ENCODE data around the gene HOMEZ. TPM values are rescaled to one million over a fixed set of nuclear protein-coding genes. Genes with fewer than 3 reads are reported as not detected.
"Not testable (repeated sequence)": the region's sequence is repeated elsewhere in the genome, so short reads cannot be mapped to it uniquely, and the experiment has no call there.

Gene HOMEZ
- polyA plus RNA-seq, 10 donors: 8.1 to 11.5 (median 9.8) TPM

DNA sequence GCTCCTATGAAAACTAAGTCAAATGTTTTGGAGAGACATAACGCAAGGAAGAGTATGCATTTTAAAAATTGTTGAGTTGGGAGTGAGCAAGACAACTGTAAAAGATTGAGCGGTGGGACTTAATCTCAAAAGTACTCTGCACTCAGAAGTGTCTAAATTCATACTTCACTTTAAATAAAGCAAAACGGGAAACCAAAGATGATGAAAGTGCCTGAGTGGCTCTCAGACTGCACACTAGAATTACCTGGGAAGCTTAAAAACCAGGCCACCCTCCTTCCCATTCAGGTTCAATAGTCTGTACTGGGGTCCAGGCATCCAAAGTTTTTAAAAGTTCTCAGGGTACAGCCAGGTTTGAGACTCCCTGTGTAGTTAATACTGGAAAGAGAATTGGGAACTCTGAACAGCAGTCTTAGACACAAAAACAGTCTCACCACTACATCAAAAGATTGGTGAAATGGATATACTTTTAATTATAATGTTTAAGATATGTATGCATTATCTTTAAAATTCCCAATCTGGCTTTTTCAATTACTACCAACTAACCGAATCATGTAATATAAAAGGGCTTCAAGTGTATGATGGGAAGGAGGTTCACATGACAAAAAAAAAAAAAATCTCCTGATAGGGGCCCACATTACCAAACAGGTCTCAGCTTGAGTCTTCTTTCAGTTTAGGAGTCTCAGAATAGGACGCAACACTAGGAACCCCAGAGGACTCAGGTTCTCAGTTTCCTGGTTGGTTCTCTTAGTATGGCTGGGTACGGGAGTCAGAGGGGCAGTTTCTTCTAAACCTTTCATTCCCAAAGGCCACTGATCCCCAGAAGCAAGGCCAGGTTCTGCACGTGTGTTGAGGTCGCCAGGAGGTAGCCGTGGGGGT is 1.0 kb downstream of the HOMEZ start:
- DNase-seq: peak in 1 of 3 donors; percentile 45

DNA sequence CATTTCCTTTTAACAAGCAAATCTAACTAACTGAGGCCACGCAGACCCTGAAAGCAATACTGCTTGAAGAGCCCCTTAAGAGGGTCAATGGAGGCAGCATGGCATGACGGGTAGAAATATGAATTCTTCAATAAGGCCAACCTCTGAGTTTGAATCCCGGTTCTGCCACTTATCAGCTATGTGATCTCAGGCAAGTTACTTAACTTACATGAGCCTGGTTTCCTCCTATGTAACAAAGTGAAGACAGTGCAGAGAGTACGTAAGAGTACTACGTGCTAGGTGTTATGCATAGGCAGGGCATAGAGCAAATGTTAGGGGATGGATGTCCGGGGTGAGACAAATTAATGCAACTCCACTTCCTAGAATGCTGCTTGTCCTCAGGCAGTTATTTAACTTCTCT is 4.7 kb downstream of the HOMEZ start:
- DNase-seq: no peak

DNA sequence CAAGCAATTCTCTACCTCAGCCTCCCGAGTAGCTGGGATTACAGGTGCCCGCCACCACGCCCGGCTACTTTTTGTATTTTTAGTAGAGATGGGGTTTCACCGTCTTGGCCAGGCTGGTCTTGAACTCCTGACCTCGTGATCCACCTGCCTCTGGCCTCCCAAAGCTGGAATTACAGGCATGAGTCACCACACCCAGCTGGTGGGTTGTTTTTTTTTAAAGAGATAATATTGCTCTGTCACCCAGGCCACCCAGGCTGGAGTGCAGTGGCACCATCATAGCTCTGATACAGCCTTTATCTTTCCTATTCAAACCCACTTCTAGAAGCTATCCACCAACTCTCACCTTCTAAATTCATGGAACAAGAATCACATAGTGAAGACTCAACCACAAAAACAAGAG is 8.0 kb downstream of the HOMEZ start:
- DNase-seq: not testable (repeated sequence)

DNA sequence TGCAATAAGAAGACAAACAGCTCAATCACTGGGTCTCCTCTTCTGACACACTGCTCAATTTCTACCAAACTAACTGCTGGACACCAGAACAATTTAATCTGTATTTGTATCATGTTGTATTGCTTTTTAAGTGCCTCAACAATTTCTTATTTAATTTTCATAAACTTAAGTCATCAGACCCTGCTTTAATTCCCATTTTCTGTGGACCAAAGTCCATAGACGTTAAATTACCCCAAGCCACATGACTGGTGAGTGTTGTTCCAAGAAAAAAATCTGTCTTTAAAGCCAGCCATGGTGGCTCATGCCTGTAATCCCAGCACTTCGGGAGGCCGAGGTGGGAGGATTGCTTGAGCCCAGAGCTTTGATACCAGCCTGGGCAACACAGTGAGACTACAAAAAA is 8.7 kb downstream of the HOMEZ start:
- no peak for DNase-seq

DNA sequence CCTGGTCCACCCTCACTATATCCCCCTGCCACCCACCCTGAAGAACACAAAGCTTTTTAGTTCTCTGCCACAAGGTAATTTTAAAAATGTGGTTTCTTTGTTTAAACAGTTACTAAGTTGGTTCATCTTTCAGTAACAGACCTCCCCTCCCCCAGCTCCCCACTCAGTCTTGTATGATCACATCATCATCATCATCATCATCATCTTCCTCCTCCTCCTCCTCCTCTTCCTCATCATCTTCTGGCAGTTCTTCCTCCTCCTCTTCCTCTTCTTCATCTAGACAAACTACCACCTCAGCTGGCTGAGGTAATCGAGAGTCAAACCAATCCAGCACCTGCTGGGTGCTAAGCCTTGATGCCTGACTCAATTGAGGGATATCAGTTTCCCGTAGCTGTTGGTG is 10.5 kb downstream of the HOMEZ start:
- DNase-seq: no peak

DNA sequence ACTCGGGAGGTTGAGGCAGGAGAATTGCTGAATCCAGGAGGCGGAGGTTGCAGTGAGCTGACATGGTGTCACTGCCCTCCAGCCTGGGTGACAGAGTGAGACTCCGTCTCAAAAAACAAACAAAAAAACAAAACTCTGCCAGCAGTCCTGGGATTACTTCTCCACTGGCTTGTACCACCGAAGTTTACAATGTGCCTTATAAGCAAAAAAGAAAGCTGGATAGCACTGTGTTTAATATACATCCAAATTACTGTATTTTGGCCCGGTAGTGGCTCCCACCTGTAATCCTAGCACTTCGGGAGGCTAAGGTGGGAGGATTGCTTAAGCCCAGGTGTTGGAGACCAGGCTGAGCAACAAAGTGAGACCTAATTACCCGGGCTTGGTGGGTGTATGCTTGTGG is 16.7 kb downstream of the HOMEZ start:
- DNase-seq: no peak

DNA sequence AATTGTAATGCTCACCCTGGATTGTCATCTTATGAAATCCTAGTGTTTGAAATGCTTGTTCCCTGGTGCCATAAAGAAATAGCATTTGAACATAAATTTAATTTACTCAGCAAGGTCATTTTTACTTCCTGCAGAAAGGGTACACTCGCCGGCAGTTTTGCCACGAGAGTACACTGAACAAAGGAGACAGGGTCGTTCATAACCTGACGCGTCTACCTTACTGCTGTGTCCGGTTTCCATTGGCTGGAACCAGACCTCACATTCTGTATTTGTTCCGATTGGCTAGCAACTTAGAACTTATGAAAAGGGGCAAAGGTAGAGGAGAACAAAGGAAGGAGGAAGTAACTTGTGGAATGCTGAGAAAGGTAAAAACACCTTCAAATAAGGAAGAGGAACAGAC is 25.1 kb downstream of the HOMEZ start:
- DNase-seq: not testable (repeated sequence)

DNA sequence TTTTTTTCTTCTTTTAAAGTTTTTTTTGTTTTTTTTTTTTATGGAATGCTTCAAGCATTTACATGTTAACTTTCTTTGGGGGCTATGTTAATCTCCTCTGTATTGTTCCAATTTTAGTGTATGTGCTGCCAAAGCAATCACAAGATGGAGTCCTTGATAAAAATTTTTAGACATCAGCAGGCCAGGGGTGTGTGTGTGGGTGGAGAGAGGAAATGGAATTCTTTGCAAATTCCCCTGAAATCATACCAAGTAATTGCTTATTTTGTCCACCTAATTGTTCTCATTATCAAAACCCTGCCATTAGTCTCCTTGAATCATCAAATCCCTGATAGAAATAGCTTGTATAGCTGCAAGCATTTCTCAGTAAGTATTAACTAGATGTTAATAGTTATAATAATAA is 26.5 kb downstream of the HOMEZ start:
- DNase-seq: no peak

DNA sequence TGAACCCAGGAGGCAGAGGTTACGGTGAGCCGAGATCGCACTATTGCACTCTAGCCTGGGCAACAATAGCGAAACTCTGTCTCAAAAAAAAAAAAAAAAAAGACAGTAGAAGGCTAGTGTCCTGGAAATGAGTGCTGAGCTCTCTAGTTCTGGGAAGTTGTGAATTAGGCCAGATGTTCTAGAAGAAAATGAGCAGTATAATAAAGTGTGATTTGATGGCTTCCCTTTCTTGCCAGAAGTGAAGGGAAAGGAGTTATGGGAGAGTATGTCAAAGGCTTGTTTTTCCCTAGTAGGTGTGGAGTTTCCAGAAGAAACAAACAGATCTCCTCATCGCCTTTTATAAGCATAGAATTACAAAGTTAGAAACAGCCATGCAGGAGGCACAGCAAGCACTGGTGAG is 27.7 kb downstream of the HOMEZ start:
- peak in 1 of 3 donors; percentile 9 for DNase-seq

DNA sequence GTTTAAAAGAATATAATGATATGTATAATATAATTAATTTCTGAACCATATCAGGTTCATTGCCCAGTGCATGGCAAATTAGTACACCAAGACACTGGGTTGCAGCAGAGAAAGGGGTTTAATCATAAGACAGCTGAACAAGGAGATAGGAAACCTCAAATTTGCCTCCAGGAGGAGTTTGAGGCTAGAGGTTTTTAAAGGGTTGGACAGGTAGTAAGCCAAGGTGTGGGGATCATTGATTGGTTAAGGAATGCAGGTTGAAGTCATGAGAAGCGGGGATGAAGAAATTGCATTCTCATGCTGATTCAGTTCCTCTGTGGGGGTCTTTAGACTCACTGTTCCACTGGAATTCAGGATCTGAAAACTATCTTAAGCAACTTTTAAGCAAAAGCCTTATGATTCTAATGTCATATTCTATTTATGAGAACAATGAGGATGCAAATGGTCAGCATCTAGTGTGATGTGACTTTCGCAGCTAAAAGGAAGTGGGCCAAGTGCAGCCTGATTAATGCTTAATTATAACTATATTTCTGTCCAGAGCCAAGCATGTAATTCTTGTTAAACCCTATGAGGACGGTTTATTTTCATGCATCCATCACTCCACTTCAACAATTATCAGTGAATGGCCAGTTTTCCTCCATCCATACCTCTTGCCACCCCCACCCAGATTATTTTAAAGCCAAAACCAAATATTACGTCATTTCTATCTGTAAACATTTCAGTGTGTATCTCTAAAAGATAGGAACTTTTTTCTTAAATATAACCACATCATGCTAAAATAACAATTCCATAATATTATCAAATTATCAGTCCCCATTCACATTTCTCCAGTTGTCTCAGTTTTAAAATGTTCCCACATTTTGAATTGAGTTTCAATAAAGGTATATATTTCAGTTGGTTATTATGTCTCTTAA is 33.3 kb downstream of the HOMEZ start:
- no peak for DNase-seq

DNA sequence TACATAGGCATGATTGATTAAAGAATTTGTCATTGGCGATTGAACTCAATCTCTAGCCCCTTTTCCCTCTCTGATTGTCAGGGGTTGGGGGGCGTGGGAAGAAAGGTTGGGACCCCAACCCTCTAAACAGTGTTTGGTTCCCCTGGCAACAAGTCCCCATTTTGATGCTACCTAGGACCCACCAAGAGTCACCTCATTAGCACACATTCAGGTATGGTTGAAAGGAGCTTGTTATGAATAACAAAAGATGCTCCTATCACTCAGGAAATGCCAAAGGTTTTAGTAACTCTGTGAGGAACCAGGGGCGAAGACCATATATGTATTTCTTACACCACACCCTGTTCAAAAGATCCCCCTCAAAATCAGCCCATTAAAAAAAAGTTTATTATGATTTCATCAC is 33.9 kb downstream of the HOMEZ start:
- no peak for DNase-seq

DNA sequence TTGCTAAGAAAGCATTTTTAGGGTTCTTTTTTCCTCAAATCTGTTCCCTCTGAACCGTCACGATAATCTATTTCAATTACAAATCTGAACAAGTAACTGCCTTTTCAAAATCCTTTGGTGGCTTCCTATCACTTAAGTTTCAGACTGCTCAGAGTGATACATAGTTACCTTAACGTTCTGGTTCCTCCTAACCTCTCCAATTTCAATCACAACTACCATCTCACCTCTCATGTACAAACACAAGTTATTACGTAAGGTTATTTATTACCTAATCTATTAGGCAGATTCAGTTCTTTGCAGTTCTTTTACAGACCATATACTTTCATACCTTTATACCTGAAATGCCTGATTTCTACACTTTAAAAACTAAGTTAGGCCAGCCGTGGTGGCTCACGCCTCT is 36.1 kb downstream of the HOMEZ start:
- no peak for DNase-seq

DNA sequence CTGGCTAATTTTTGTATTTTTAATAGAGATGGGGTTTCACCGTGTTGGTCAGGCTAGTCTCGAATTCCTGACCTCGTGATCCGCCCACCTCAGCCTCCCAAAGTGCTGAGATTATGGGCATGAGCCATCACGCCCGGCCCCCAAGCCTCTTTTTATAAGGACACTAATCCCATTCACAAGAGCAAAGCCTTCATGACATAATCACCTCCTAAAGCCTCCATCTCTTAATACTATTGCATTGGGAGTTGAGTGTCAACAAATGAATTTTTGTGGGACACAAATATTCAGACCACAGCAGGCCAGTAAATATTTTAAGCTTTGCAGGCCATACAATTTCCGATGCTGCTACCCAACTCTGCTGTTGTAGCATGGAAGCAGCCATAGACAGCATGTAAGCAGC is 37.3 kb downstream of the HOMEZ start:
- no peak for DNase-seq

DNA sequence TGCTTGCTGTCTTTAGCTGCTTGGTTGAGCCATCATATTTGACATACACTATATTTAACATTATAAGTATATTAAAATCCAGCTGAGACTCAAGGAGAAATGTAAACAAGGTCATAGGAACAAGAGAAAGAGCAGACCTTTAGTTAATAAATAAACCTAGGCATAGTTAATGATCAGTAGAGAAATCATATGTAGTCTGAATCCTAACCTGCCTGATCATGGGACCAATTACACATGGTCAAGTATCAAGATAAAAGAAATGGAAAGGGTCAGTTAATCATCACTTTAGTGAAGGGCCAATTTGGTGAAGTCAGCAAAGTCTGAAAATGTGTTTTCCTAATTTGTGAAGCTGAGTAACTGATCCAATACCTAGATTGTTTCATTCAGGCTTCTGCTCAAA is 40.6 kb downstream of the HOMEZ start:
- DNase-seq: no peak

DNA sequence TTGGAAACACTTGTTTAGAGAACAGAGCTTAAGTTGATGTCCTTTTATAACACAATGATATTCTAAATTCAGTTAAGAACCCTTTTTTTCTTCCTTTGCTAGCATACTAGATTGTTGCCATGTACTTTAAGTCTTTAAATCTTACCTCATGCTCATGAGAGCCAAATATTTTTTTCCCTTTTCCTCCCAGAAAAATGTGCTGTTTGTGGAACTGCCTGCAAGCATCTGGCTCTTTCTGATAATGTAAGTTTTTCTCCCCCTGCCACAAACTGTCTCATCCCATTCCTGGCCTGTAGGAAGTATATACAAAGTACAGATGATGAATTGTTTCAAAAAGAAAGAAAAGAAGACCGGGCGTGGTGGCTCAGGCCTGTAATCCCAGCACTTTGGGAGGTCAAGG is 42.9 kb downstream of the HOMEZ start:
- DNase-seq: peak in 2 of 3 donors; percentile 18 to 46

DNA sequence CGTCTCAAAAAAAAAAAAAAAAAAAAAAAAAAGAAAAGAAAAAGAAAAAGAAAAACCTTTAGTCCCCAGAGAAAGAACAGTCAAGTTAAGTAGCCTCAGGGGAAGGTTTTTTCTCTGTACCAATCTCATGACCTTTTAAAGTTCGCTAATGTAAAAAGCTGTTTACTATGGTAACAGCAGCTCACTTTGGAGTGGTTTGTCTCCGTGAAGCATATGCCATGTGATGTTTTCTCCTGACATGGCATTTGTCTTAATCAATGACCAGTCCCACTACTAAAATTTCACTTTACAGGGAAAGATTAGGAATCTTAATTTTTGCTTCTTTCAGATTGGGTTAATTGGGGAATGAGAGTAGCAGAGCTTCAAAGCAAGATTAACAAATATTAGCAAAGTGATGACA is 43.9 kb downstream of the HOMEZ start:
- DNase-seq: no peak

DNA sequence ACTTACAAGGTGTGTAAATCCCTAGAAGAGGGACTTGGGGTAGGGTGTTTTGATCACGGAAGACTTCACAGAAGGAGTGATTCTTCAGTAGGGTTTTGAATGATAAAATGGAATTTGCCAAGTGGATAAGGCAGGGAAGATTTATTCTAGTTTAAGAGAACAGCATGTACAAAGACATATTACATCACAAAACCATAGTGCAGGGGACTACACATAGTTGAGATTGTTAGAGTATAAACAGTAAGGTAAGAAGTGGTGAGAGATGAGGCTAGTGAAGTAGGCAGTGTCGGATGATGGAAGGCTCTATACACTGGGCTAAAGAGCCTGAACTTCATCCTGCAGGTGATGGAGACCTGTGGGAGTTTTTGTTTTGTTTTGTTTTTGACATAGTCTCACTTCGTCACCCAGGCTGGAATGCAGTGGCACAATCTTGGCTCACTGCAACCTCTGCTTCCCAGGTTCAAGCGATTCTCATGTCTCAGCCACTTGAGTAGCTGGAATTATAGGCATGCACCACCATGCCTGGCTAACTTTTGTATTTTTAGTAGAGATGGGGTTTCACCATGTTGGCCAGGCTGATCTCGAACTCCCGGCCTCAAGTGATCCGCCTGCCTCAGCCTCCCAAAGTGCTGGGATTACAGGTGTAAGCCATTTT is 44.7 kb downstream of the HOMEZ start:
- not testable (repeated sequence) for DNase-seq

DNA sequence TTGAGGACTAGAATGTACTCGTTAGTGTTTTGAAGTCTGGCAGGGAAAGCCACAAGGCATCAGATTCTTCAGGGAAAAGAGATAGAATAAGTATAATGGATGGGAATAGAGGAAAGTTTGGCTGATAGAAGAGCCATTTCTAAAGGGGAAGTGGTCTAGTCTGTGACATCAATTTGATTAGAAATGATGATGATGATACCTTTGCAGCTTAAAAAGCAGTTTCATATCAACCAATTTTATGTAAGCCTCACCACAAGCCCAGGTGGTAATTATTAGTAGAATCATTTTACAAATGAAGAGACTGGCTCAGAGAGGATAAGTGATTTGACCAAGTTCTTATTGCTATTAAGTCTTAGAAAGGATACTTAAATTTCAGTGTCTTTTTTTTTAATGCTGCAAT is 45.3 kb downstream of the HOMEZ start:
- DNase-seq: no peak

DNA sequence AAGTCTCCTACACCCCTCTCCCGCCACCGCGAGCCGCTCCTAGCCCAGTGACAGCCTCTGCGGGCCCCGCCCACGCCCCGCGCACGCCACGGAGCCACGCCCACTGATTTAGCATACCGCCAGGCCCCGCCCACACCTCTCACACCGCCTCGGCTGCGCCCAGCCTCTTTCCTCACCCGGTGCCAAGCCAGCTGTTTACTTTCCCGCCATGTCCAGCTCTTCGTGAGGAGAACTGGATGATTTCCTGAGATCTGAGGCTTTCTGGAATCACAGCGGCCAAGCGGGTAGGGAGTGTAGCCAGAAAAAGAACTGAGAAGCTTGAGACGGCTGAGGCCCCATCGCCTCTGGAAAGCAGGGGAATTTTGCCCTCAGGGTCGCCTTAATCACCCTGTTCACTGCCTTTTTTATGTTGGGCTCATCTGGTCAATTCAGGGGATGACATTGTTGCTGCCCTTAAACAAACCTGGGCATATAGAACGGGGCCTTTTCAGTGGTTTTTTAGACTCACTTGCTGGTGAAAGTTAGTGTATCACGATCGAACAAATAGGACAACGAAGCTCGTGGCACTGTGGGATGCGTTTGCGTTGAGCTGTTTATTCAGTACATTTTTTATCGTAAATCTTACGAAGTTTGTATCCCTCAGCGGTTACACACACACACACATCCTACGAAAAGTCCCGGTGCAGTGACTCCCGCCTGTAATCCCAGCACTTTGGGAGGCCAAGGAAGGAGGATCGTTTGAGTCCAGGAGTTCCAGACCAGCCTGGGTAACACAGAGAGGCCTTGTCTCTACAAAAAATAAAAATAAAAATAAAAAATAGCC is 47.9 kb downstream of the HOMEZ start, which contains the start of gene RNF212B:
TSS of gene RNF212B (plus strand) at position 165 of the 823 bp plus-strand sequence. CDS start 2,410 bp downstream, outside the sequence.
- peak; percentile 66 to 92 (median 86) for DNase-seq

DNA sequence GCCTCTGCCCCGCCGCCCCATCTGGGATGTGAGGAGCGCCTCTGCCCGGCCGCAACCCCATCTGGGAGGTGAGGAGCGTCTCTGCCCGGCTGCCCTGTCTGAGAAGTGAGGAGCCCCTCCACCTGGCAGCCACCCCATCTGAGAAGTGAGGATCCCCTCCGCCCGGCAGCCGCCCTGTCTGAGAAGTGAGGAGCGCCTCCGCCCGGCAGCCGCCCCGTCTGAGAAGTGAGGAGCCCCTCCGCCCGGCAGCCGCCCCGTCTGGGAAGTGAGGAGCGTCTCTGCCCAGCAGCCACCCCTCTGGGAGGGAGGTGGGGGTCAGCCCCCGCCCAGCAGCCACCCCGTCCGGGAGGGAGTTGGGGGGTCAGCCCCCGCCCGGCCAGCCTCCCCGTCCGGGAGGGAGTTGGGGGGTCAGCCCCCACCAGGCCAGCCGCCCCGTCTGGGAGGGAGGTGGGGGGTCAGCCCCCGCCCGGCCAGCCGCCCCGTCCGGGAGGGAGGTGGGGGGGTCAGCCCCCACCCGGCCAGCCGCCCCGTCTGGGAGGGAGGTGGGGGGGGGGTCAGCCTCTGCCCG is 53.6 kb downstream of the HOMEZ start:
- DNase-seq: not testable (repeated sequence)

DNA sequence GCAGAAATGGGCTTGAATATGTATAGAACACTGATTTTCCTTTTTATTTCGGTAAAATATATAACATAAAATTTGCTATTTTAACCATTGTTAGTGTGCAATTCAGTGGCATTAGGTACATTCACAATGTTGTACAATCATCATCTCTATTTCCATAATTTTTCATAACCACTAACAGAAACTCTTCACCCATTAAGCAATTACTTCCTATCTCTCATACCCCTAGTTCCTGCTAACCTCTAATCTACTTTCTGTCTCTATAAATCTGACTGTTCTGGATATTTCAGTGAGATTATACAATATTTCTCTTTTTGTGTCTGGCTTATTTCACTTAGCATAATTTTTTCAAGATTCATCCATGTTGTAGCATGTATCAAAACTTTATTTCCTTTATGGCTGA is 57.1 kb downstream of the HOMEZ start:
- DNase-seq: no peak
